OCI-LY3 (cell line): Measurements from ENCODE around the gene ADGRV1.

Source experiments
- H2AFZ ChIP-seq: fragments of 200-600, 300-600 bp; shearing (Covaris generic); 2 replicates; pipeline ENCODE4 v1.6.0; 2014; ENCODE audit warnings: antibody characterized with exemption, low read depth, low read length
- H3K27ac ChIP-seq: fragments of 200-600, 300-600 bp; sonication (generic); 2 replicates; pipeline ENCODE4 v1.5.1; 2014; ENCODE audit warnings: mild to moderate bottlenecking, low read length, moderate library complexity, mixed read lengths
- H3K27me3 ChIP-seq: fragments of 200-600, 300-600 bp; sonication (generic); 2 replicates; pipeline ENCODE4 v1.6.1; 2014; ENCODE audit warnings: low read depth, low read length, mixed read lengths
- H3K36me3 ChIP-seq: fragments of 200-600, 300-600 bp; sonication (generic); replicated peaks from 2 replicates; pipeline ENCODE3; 2014; ENCODE audit warnings: low read depth, low read length, mixed read lengths
- H3K4me1 ChIP-seq: fragments of 300-600, 200-600 bp; sonication (generic); 2 replicates; pipeline ENCODE4 v1.6.1; 2014; ENCODE audit warnings: low read length, mixed read lengths
- H3K4me2 ChIP-seq: fragments of 200-600, 300-600 bp; sonication (generic); 2 replicates; pipeline ENCODE4 v1.6.1; 2014; ENCODE audit warnings: low read length, mixed read lengths
- H3K4me3 ChIP-seq: fragments of 300-600, 200-600 bp; sonication (generic); 2 replicates; pipeline ENCODE4 v1.5.1; 2014; ENCODE audit warnings: antibody characterized with exemption, mild to moderate bottlenecking, low read length, moderate library complexity
- H3K79me2 ChIP-seq: fragments of 300-600, 200-600 bp; shearing (Covaris generic); 2 replicates; pipeline ENCODE4 v1.6.1; 2014; ENCODE audit warnings: mild to moderate bottlenecking, low read length, mixed read lengths
- H3K9ac ChIP-seq: fragments of 300-600, 200-600 bp; shearing (Covaris generic); 2 replicates; pipeline ENCODE4 v1.6.0; 2014; ENCODE audit warnings: mild to moderate bottlenecking, low read length, moderate library complexity
- H3K9me3 ChIP-seq: fragments of 200-600, 300-600 bp; shearing (Covaris generic); 2 replicates; pipeline ENCODE4 v1.6.1; 2014; ENCODE audit warnings: low read length, mixed read lengths; ENCODE audit not compliant: insufficient read depth
- H4K20me1 ChIP-seq: fragments of 200-600, 300-600 bp; sonication (generic); 2 replicates; pipeline ENCODE4 v1.6.1; 2016; ENCODE audit warnings: low read length, mixed read lengths; ENCODE audit not compliant: insufficient read depth
- CTCF ChIP-seq: fragments of 200-600, 300-600 bp; sonication (generic); IDR thresholded peaks from 2 replicates; pipeline ENCODE4 v1.5.1; 2014; ENCODE audit warnings: antibody characterized with exemption, low read length, low read depth
- EZH2phosphoT487 ChIP-seq: fragments of 200-600 bp; shearing (Covaris generic); IDR thresholded peaks from 2 replicates; pipeline ENCODE4 v1.6.1; 2018; ENCODE audit warnings: antibody characterized with exemption, mixed run types, low read depth

ADGRV1 gene

DNA sequence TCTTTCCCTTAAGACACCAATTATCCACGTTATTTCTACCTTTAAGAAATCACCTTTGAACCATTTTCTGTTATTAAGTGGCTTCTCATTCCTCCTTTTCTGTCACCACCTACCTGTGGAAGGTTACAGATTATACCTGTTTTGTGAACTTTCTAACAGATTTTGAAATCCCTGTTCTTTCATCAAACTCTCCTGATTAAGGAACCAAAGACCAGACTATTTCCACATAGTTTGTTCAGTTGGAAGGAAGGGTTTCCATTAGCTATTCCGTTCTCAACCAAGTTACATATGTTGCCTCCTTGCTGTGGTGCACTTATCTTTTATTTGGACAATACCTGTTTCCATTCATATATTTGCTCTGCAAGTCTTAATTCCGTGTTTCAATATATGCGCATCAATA, 343.6 kb downstream of the ADGRV1 start:
- no peaks in the 10 kb centered on the region for H3K79me2 ChIP-seq
- H3K36me3 ChIP-seq = no peaks in the 10 kb centered on the region
- H4K20me1 ChIP-seq = no peaks in the 10 kb centered on the region
- H3K27ac ChIP-seq = no peak overlapping the region
- TF ChIP-seq EZH2phosphoT487 (no peak), CTCF (no peak)
- no peaks in the 10 kb centered on the region for H3K27me3 ChIP-seq
- no peaks in the 10 kb centered on the region for H3K9me3 ChIP-seq
- no peak overlapping the region for H2AFZ ChIP-seq
- no peak overlapping the region for H3K4me3 ChIP-seq
- H3K4me1 ChIP-seq = peaks cover 17% of the 10 kb centered on the region
- no peak overlapping the region for H3K9ac ChIP-seq
- no peak overlapping the region for H3K4me2 ChIP-seq

DNA sequence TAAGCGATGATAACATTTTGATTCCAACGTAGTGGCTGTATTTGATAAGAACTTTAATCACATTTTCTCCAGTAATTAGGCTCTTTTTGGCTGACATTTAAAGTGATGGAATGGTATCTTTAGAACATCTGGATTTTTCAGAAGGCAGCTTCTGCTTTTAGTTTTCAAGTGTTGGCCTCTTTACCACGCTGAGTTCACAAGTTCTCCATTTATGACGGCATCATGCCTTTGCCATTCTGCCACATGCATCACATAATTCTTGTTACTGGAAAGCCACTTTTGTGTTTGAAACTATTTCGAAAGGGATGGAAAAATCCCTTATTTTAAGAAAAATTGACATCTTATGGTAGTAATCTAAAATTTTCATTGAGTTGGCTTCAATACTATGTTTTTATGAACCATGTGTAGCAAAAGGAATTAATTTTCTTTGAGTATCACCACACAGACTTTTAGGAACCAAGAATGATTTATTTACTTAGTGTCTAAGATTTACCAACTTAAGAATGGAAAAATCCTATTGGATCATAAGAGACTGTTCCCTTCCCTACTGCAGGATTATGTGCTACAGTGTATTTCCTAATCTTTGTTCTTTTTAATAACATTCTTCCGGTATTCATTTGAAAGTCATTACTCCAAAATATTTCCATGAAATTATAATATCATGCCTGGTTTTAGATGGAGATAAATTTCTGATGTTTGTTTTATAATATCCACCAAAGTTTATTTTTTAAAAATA, 344.2 kb downstream of the ADGRV1 start:
- no peak for TF ChIP-seq EZH2phosphoT487
- no peak for TF ChIP-seq CTCF
- Histone ChIP-seq H2AFZ (no peak overlapping the region), H3K36me3 (no peaks in the 10 kb centered on the region), H4K20me1 (no peaks in the 10 kb centered on the region), H3K4me3 (no peak overlapping the region), H3K4me1 (peaks cover 17% of the 10 kb centered on the region), H3K9ac (no peak overlapping the region), H3K9me3 (no peaks in the 10 kb centered on the region), H3K79me2 (no peaks in the 10 kb centered on the region), H3K27ac (no peak overlapping the region), H3K27me3 (no peaks in the 10 kb centered on the region), H3K4me2 (no peak overlapping the region)

GRCh38 chr5:90909101-90909503, 350.5 kb downstream of the ADGRV1 start:
- Histone ChIP-seq H3K79me2 (no peaks in the 10 kb centered on the region), H3K4me3 (no peak overlapping the region), H3K27ac (no peak overlapping the region), H3K9me3 (no peaks in the 10 kb centered on the region), H3K36me3 (no peaks in the 10 kb centered on the region), H3K4me1 (no peaks in the 10 kb centered on the region), H2AFZ (no peak overlapping the region), H3K9ac (no peak overlapping the region), H3K4me2 (no peak overlapping the region), H3K27me3 (no peaks in the 10 kb centered on the region), H4K20me1 (no peaks in the 10 kb centered on the region)
- no peak for TF ChIP-seq EZH2phosphoT487
- no peak for TF ChIP-seq CTCF

GRCh38 chr5:90909940-90910339, 351.3 kb downstream of the ADGRV1 start:
- Histone ChIP-seq H3K79me2 (no peaks in the 10 kb centered on the region), H3K9me3 (no peaks in the 10 kb centered on the region), H3K27me3 (no peaks in the 10 kb centered on the region), H2AFZ (no peak overlapping the region), H3K4me3 (no peak overlapping the region), H3K36me3 (no peaks in the 10 kb centered on the region), H3K27ac (no peak overlapping the region), H3K4me2 (no peak overlapping the region), H3K4me1 (no peaks in the 10 kb centered on the region), H4K20me1 (no peaks in the 10 kb centered on the region), H3K9ac (no peak overlapping the region)
- TF ChIP-seq CTCF = no peak
- TF ChIP-seq EZH2phosphoT487 = no peak
